Caco-2 (cell line): ENCODE data around the gene SERPINH1. TPM values are rescaled to one million over a fixed set of nuclear protein-coding genes. Genes with fewer than 3 reads are reported as not detected.

Experiments used
- BruUV-seq: library from RNA; stranded (reverse); fragments of 400-500 nt; replicated peaks from 2 replicates; lab custom pipeline; 2021; lab: Mats Ljungman, UMichigan
- CTCF ChIA-PET: fragments of 300-600 bp; sonication (Branson Sonifier 250); formaldehyde crosslinking; loops from one replicate; lab custom pipeline; 2022; ENCODE audit warnings: antibody characterized with exemption; lab: Charles Lee
- POLR2A ChIA-PET: fragments of 300-600 bp; sonication (Branson Sonifier 250); formaldehyde crosslinking; loops from one replicate; lab custom pipeline; 2022; ENCODE audit warnings: antibody characterized with exemption; lab: Charles Lee
- DNase-seq, 2 experiments: peaks; one replicate each; pipeline versions ENCODE4 v3.0.0 to v3.0.0-alpha.2; 2020 to 2022
- H3K27me3 ChIP-seq: replicated peaks from 2 replicates; pipeline ENCODE4 v1.6.0; 2011; ENCODE audit warnings: low read length; ENCODE audit not compliant: control insufficient read depth, insufficient read depth
- H3K36me3 ChIP-seq: 2 replicates; pipeline ENCODE4 v1.5.1; 2011; ENCODE audit warnings: low read length; ENCODE audit not compliant: control insufficient read depth, insufficient read depth
- H3K4me1 ChIP-seq: fragments of 250-450 bp; sonication (Bioruptor Pico); 2 replicates; pipeline ENCODE4 v1.5.1; 2020; ENCODE audit warnings: mild to moderate bottlenecking
- H3K4me3 ChIP-seq: 2 replicates; pipeline ENCODE4 v1.5.1; 2011; ENCODE audit warnings: low read depth, mild to moderate bottlenecking, control low read depth, low read length
- H3K9me3 ChIP-seq: fragments of 250-450 bp; sonication (Bioruptor Pico); 2 replicates; pipeline ENCODE4 v1.5.1; 2020; ENCODE audit warnings: mild to moderate bottlenecking, moderate library complexity
- H3K27ac Mint-ChIP-seq: one replicate; pipeline ENCODE4 v1.8.0; 2022; ENCODE audit warnings: mixed read lengths; ENCODE audit not compliant: unreplicated experiment
- H3K27me3 Mint-ChIP-seq: one replicate; pipeline ENCODE4 v1.8.0; 2022; ENCODE audit warnings: mixed read lengths; ENCODE audit not compliant: insufficient read depth, unreplicated experiment
- H3K36me3 Mint-ChIP-seq: one replicate; pipeline ENCODE4 v1.8.0; 2022; ENCODE audit warnings: mild to moderate bottlenecking, mixed read lengths; ENCODE audit not compliant: insufficient read depth, unreplicated experiment
- H3K4me1 Mint-ChIP-seq: one replicate; pipeline ENCODE4 v1.8.0; 2022; ENCODE audit warnings: low read depth, mixed read lengths; ENCODE audit not compliant: unreplicated experiment
- H3K4me3 Mint-ChIP-seq: one replicate; pipeline ENCODE4 v1.8.0; 2022; ENCODE audit warnings: mild to moderate bottlenecking, moderate library complexity, mixed read lengths; ENCODE audit not compliant: unreplicated experiment
- H3K9me3 Mint-ChIP-seq: one replicate; pipeline ENCODE4 v1.8.0; 2022; ENCODE audit warnings: mixed read lengths; ENCODE audit not compliant: unreplicated experiment
- CTCF ChIP-seq, 2 experiments: fragments of 200-600 bp in 1 of 2; IDR thresholded peaks; 1 replicate in 1 of 2; 2 replicates in 1 of 2; pipeline versions ENCODE4 v1.5.1 to v1.8.0; 2011 to 2022; ENCODE audit warnings: antibody characterized with exemption in 1 of 2, control low read depth in 1 of 2, inconsistent platforms in 1 of 2, low read depth in 1 of 2, low read length in 1 of 2, mild to moderate bottlenecking in 1 of 2, moderate library complexity in 1 of 2; ENCODE audit not compliant: insufficient read depth in 1 of 2, severe bottlenecking in 1 of 2, unreplicated experiment in 1 of 2
- intact Hi-C: fragments of 100-400 bp; cut with micrococcal nuclease; formaldehyde crosslinking; loops from one replicate; pipeline ENCODE4 v1.10.0; 2022; ENCODE audit not compliant: unreplicated experiment
- total RNA-seq: library from RNA; stranded (reverse); gene quantifications from 2 replicates; pipeline ENCODE4 v1.2.3, GENCODE V29; 2022

The SERPINH1 gene
- total RNA-seq, 1 experiment from 2014 or later, result 481 TPM

- no peak overlapping the region for H3K27ac Mint-ChIP-seq
- no TSS peak for BruUV-seq
- Histone ChIP-seq H3K27me3 (no peaks in the 10 kb centered on the region), H3K4me3 (no peak overlapping the region), H3K36me3 (no peaks in the 10 kb centered on the region), H3K4me1 (peaks cover 11% of the 10 kb centered on the region; the same call in 1 of the 2 replicates), H3K9me3 (no peaks in the 10 kb centered on the region)
- POLR2A ChIA-PET, result interaction anchor here (0.6 kb wide), 1 partner anchor 89 kb away, joined by 7 read pairs; no protein-coding TSS in a partner anchor
- no peaks in the 10 kb centered on the region for H3K9me3 Mint-ChIP-seq
- CTCF ChIA-PET, result interaction anchor here (0.5 to 0.7 kb wide), 3 partner anchors 83 to 263 kb away, joined by 3 read pairs; no protein-coding TSS in a partner anchor
- peaks cover 6% of the 10 kb centered on the region for H3K4me1 Mint-ChIP-seq
- DNase-seq, result peak in 1 of 2 experiments; percentile 34
- H3K4me3 Mint-ChIP-seq, result peak overlapping the region; percentile 76
- H3K27me3 Mint-ChIP-seq, result no peaks in the 10 kb centered on the region
- no peak for TF ChIP-seq CTCF (IDR thresholded peaks at IDR 0.05; ENCODE audit: insufficient read depth in 1 of 2, low read depth in 1 of 2, low read length in 1 of 2, severe bottlenecking in 1 of 2, unreplicated experiment in 1 of 2)
- intact Hi-C loops, result no loop called here
- H3K36me3 Mint-ChIP-seq, result no peaks in the 10 kb centered on the region
Observed at GRCh38 chr11:75527938-75528735, 33.9 kb upstream of the SERPINH1 start.

- Mint-ChIP-seq H3K4me3 (no peak overlapping the region), H3K27ac (no peak overlapping the region), H3K4me1 (peaks cover 11% of the 10 kb centered on the region), H3K9me3 (no peaks in the 10 kb centered on the region), H3K27me3 (no peaks in the 10 kb centered on the region), H3K36me3 (no peaks in the 10 kb centered on the region)
- no peaks in the 10 kb centered on the region for H3K27me3 ChIP-seq
- H3K4me1 ChIP-seq, result peaks cover 10% of the 10 kb centered on the region
- H3K9me3 ChIP-seq, result no peaks in the 10 kb centered on the region
- ChIA-PET CTCF (interaction anchor here (0.6 to 5.2 kb wide), 6 partner anchors 10 to 582 kb away, joined by 3 to 40 read pairs (median 8); partner anchors contain the start of genes SPCS2 and XRRA1), POLR2A (interaction anchor here (0.6 to 1.0 kb wide), 2 partner anchors 10 to 130 kb away, joined by 3 to 7 read pairs; no protein-coding TSS in a partner anchor)
- BruUV-seq, result no TSS peak
- H3K36me3 ChIP-seq, result no peaks in the 10 kb centered on the region
- no peak for DNase-seq
- intact Hi-C loops, result loop anchor here (5.0 kb wide), 1 partner anchor 68 kb away; no protein-coding TSS in a partner anchor
- TF ChIP-seq CTCF (IDR thresholded peaks at IDR 0.05; ENCODE audit: insufficient read depth in 1 of 2, low read depth in 1 of 2, low read length in 1 of 2, severe bottlenecking in 1 of 2, unreplicated experiment in 1 of 2), result no peak
- H3K4me3 ChIP-seq, result no peak overlapping the region
Observed at GRCh38 chr11:75530577-75530976, 31.5 kb upstream of the SERPINH1 start.

- ChIA-PET CTCF (interaction anchor here (0.6 to 5.2 kb wide), 14 partner anchors 9 to 582 kb away, joined by 3 to 40 read pairs (median 6); partner anchors contain the start of genes SPCS2 and XRRA1), POLR2A (interaction anchor here (0.6 to 1.0 kb wide), 3 partner anchors 10 to 130 kb away, joined by 3 to 7 read pairs (median 3); no protein-coding TSS in a partner anchor)
- Histone ChIP-seq H3K36me3 (no peaks in the 10 kb centered on the region), H3K4me3 (no peak overlapping the region), H3K4me1 (peaks cover 10% of the 10 kb centered on the region), H3K9me3 (no peaks in the 10 kb centered on the region), H3K27me3 (no peaks in the 10 kb centered on the region)
- Mint-ChIP-seq H3K27me3 (no peaks in the 10 kb centered on the region), H3K27ac (no peak overlapping the region), H3K4me1 (peaks cover 11% of the 10 kb centered on the region), H3K9me3 (no peaks in the 10 kb centered on the region), H3K36me3 (no peaks in the 10 kb centered on the region), H3K4me3 (no peak overlapping the region)
- no peak for TF ChIP-seq CTCF (IDR thresholded peaks at IDR 0.05; ENCODE audit: insufficient read depth in 1 of 2, low read depth in 1 of 2, low read length in 1 of 2, severe bottlenecking in 1 of 2, unreplicated experiment in 1 of 2)
- BruUV-seq, result no TSS peak
- intact Hi-C loops, result loop anchor here (5.0 kb wide), 1 partner anchor 69 kb away; no protein-coding TSS in a partner anchor
- DNase-seq, result no peak
Observed at GRCh38 chr11:75531325-75531724, 30.7 kb upstream of the SERPINH1 start.
